Stimulated activated memory B cell treated with anti-CD40 and anti-IgM and Interleukin-4, amounts not matched to agents 10 μg/mL and 1 μg/mL and 100 μg/mL, for 72 hours (primary cell): ENCODE measurements around the gene HOATZ.

Experiments
- ATAC-seq: fragments of 150-1000 bp; cut with Tn5 transposase; 2 replicates; pipeline ENCODE4 v1.10.0; 2021
- H3K27ac Mint-ChIP-seq: one replicate; pipeline ENCODE4 v1.8.0; 2022; ENCODE audit warnings: mild to moderate bottlenecking, mixed read lengths
- H3K27me3 Mint-ChIP-seq: one replicate; pipeline ENCODE4 v1.8.0; 2022; ENCODE audit warnings: mixed read lengths
- H3K36me3 Mint-ChIP-seq: one replicate; pipeline ENCODE4 v1.8.0; 2022; ENCODE audit warnings: mixed read lengths
- H3K4me1 Mint-ChIP-seq: one replicate; pipeline ENCODE4 v1.8.0; 2022; ENCODE audit warnings: mixed read lengths
- H3K4me3 Mint-ChIP-seq: one replicate; pipeline ENCODE4 v1.8.0; 2022; ENCODE audit warnings: mild to moderate bottlenecking, moderate library complexity, mixed read lengths
- H3K9me3 Mint-ChIP-seq: one replicate; pipeline ENCODE4 v1.8.0; 2022; ENCODE audit warnings: mixed read lengths

The HOATZ gene

GRCh38 chr11:111550258-111550657 is 35.7 kb downstream of the HOATZ start:
- Mint-ChIP-seq H3K9me3 (peaks cover under 1% of the 10 kb centered on the region), H3K4me3 (no peak overlapping the region), H3K36me3 (no peaks in the 10 kb centered on the region), H3K27me3 (peaks cover 22% of the 10 kb centered on the region), H3K27ac (no peak overlapping the region), H3K4me1 (peaks cover 10% of the 10 kb centered on the region)
- ATAC-seq = no peak

DNA sequence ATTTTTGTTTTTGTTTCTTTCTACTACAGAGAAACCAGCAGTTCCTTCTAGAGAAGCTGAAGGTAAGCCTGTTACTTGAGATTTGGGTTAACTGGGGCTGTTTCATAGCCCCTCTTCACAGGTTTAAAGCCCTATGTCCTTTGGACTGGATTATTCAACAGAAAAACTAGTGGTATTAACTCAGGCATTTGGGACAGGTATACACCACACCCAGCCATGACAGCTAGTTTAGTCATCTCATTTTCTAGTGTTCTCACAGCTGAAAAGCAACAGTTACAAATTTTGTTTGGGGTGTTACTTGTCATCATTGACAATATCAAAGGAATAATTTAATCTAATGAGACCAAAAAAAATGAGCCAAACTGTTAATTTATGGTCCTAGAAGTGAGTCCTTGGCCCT is 40.0 kb downstream of the HOATZ start:
- Mint-ChIP-seq H3K4me3 (no peak overlapping the region), H3K4me1 (peaks cover 10% of the 10 kb centered on the region), H3K36me3 (no peaks in the 10 kb centered on the region), H3K27ac (no peak overlapping the region), H3K27me3 (peaks cover 8% of the 10 kb centered on the region), H3K9me3 (peaks cover 10% of the 10 kb centered on the region)
- ATAC-seq = no peak

- Mint-ChIP-seq H3K4me1 (peaks cover 3% of the 10 kb centered on the region), H3K36me3 (no peaks in the 10 kb centered on the region), H3K9me3 (peaks cover 10% of the 10 kb centered on the region), H3K27me3 (peaks cover 13% of the 10 kb centered on the region), H3K27ac (no peak overlapping the region), H3K4me3 (no peak overlapping the region)
- no peak for ATAC-seq
These were observed 40.7 kb downstream of the HOATZ start for GRCh38 chr11:111555255-111555654.

- Mint-ChIP-seq H3K4me3 (no peak overlapping the region), H3K9me3 (peaks cover 10% of the 10 kb centered on the region), H3K4me1 (no peaks in the 10 kb centered on the region), H3K27me3 (peaks cover 8% of the 10 kb centered on the region), H3K36me3 (no peaks in the 10 kb centered on the region), H3K27ac (no peak overlapping the region)
- no peak for ATAC-seq
These were observed 43.0 kb downstream of the HOATZ start for GRCh38 chr11:111557425-111558111.

GRCh38 chr11:111559800-111560464 is 45.4 kb downstream of the HOATZ start:
- no peaks in the 10 kb centered on the region for H3K4me1 Mint-ChIP-seq
- ATAC-seq = no peak
- no peaks in the 10 kb centered on the region for H3K36me3 Mint-ChIP-seq
- no peak overlapping the region for H3K4me3 Mint-ChIP-seq
- H3K27me3 Mint-ChIP-seq = peaks cover 8% of the 10 kb centered on the region
- H3K27ac Mint-ChIP-seq = no peak overlapping the region
- H3K9me3 Mint-ChIP-seq = peaks cover 10% of the 10 kb centered on the region

GRCh38 chr11:111560800-111561199 is 46.2 kb downstream of the HOATZ start:
- Mint-ChIP-seq H3K4me1 (no peaks in the 10 kb centered on the region), H3K36me3 (no peaks in the 10 kb centered on the region), H3K27ac (no peak overlapping the region), H3K9me3 (peaks cover 6% of the 10 kb centered on the region), H3K4me3 (no peak overlapping the region), H3K27me3 (peaks cover 8% of the 10 kb centered on the region)
- ATAC-seq = no peak

DNA sequence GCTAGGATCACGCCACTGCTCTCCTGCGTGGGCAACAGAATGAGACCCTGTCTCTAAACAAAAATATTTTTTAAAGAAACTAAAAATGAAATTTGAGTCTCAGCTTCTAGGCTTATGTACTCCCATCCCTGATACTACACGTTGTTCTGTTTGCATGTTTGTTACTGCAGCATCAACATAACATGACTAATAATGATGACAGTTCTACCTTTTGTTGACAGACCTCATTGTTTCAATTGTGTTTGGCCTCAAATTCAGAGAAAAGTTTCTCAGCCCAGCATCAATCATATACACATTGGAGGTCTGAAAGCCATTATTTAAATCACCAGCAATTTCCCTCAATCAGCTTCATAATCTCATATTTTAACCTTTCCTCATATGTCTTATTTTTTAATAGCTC is 46.7 kb downstream of the HOATZ start:
- no peak for ATAC-seq
- H3K4me3 Mint-ChIP-seq = no peak overlapping the region
- no peaks in the 10 kb centered on the region for H3K4me1 Mint-ChIP-seq
- H3K27me3 Mint-ChIP-seq = peaks cover 8% of the 10 kb centered on the region
- H3K27ac Mint-ChIP-seq = no peak overlapping the region
- H3K36me3 Mint-ChIP-seq = no peaks in the 10 kb centered on the region
- peaks cover 6% of the 10 kb centered on the region for H3K9me3 Mint-ChIP-seq

- Mint-ChIP-seq H3K27me3 (peaks cover 8% of the 10 kb centered on the region), H3K9me3 (peaks cover 1% of the 10 kb centered on the region), H3K36me3 (no peaks in the 10 kb centered on the region), H3K4me1 (no peaks in the 10 kb centered on the region), H3K27ac (no peak overlapping the region), H3K4me3 (no peak overlapping the region)
- no peak for ATAC-seq
These were observed 47.3 kb downstream of the HOATZ start for GRCh38 chr11:111561791-111562325.

DNA sequence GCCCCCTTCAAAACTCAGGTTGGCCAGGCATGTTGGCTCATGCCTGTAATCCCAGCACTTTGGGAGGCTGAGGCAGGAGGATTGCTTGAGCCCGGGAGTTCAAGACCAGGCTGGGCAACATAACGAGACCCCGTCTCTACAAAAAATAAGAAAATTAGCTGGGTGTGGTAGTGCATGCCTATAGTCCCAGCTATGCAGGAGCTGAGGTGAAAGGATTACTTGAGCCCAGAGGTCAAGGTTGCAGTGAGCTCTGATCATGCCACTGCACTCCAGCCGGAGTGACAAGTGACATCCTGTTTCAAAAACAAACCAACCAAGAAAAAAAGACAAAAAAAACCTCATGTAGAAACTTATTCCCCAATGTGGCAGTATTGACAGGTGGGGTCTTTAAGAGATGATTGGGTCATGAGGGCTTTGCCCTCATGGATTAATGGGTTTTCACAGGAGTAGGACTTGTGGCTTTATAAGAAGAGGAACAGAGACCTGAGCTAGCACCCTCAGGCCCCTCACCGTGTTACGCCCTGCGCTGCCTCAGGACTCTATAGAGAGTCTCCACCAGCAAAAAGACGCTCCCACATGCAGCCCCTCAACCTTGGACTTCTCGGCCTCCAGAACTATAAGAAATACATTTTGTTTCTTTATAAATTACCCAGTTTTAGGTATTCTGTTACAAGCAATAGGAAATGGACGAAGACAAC is 48.3 kb downstream of the HOATZ start:
- H3K9me3 Mint-ChIP-seq = no peaks in the 10 kb centered on the region
- H3K4me3 Mint-ChIP-seq = no peak overlapping the region
- H3K36me3 Mint-ChIP-seq = no peaks in the 10 kb centered on the region
- no peak overlapping the region for H3K27ac Mint-ChIP-seq
- ATAC-seq = no peak
- H3K27me3 Mint-ChIP-seq = peaks cover 8% of the 10 kb centered on the region
- H3K4me1 Mint-ChIP-seq = no peaks in the 10 kb centered on the region

- H3K4me3 Mint-ChIP-seq = no peak overlapping the region
- no peaks in the 10 kb centered on the region for H3K9me3 Mint-ChIP-seq
- peaks cover 4% of the 10 kb centered on the region for H3K27me3 Mint-ChIP-seq
- ATAC-seq = no peak
- H3K27ac Mint-ChIP-seq = no peak overlapping the region
- no peaks in the 10 kb centered on the region for H3K36me3 Mint-ChIP-seq
- no peaks in the 10 kb centered on the region for H3K4me1 Mint-ChIP-seq
These were observed 50.6 kb downstream of the HOATZ start for GRCh38 chr11:111565114-111565720.

DNA sequence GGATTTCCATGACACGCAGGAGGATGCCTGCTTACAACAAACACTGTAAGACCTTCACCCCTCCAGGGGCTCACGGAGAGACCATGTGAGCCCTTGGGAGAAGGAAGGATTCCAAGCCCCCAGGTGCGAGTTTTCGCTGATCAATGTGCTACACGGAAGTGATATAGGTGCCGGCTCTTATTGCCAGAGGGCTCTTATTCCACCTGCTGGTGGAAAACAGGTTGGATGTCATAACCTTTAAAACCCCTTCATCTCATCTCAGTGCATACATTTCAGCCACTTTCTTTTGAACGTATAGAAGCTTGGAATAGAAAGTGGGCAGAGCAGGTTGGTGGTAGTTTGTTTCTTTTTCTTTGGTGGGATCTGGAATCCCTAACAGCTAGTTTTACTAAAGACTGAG is 51.7 kb downstream of the HOATZ start:
- peaks cover 6% of the 10 kb centered on the region for H3K27me3 Mint-ChIP-seq
- H3K27ac Mint-ChIP-seq = no peak overlapping the region
- no peaks in the 10 kb centered on the region for H3K4me1 Mint-ChIP-seq
- no peaks in the 10 kb centered on the region for H3K36me3 Mint-ChIP-seq
- ATAC-seq = no peak
- no peak overlapping the region for H3K4me3 Mint-ChIP-seq
- no peaks in the 10 kb centered on the region for H3K9me3 Mint-ChIP-seq

GRCh38 chr11:111569476-111569875 is 54.9 kb downstream of the HOATZ start:
- ATAC-seq = no peak
- Mint-ChIP-seq H3K4me3 (no peak overlapping the region), H3K27me3 (peaks cover 22% of the 10 kb centered on the region), H3K36me3 (no peaks in the 10 kb centered on the region), H3K27ac (no peak overlapping the region), H3K9me3 (no peaks in the 10 kb centered on the region), H3K4me1 (peaks cover under 1% of the 10 kb centered on the region)

GRCh38 chr11:111570796-111571195 is 56.2 kb downstream of the HOATZ start:
- Mint-ChIP-seq H3K4me3 (no peak overlapping the region), H3K27me3 (peaks cover 22% of the 10 kb centered on the region), H3K27ac (no peak overlapping the region), H3K4me1 (peaks cover 5% of the 10 kb centered on the region), H3K36me3 (no peaks in the 10 kb centered on the region), H3K9me3 (no peaks in the 10 kb centered on the region)
- no peak for ATAC-seq

- Mint-ChIP-seq H3K36me3 (no peaks in the 10 kb centered on the region), H3K9me3 (no peaks in the 10 kb centered on the region), H3K27ac (no peak overlapping the region), H3K27me3 (peaks cover 22% of the 10 kb centered on the region), H3K4me1 (peaks cover 5% of the 10 kb centered on the region), H3K4me3 (no peak overlapping the region)
- ATAC-seq = no peak
These were observed 57.4 kb downstream of the HOATZ start for GRCh38 chr11:111571829-111572501.

DNA sequence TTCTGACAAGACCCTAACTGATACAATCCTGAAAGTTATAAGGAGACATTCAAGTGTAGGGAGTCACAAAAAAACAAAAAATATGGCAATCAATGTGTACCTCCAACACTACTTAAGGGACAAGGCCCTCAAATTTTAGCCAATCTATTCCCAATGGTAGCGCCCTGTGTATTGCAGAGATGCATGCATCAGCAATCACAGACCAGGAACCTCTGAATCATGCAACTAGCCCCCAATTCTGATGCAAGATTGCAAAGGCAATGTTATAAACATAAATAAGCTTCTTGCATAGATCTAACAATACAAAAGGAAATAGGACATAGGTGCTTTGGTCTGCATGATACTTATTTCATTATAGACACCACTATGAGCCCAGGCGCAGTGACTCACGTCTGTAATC is 58.0 kb downstream of the HOATZ start:
- Mint-ChIP-seq H3K4me3 (no peak overlapping the region), H3K4me1 (peaks cover 5% of the 10 kb centered on the region), H3K9me3 (no peaks in the 10 kb centered on the region), H3K27me3 (peaks cover 22% of the 10 kb centered on the region), H3K36me3 (no peaks in the 10 kb centered on the region), H3K27ac (no peak overlapping the region)
- no peak for ATAC-seq
